Measurements from ENCODE around the gene KRT16. TPM values are rescaled to one million over a fixed set of nuclear protein-coding genes. Genes with fewer than 3 reads are reported as not detected.
"Not testable (repeated sequence)": the region's sequence is repeated elsewhere in the genome, so short reads cannot be mapped to it uniquely, and the experiment has no call there.

Gene KRT16
- total RNA-seq, 4 donors from 2014 or later, result 65.7 to 772 (median 341) TPM

DNA sequence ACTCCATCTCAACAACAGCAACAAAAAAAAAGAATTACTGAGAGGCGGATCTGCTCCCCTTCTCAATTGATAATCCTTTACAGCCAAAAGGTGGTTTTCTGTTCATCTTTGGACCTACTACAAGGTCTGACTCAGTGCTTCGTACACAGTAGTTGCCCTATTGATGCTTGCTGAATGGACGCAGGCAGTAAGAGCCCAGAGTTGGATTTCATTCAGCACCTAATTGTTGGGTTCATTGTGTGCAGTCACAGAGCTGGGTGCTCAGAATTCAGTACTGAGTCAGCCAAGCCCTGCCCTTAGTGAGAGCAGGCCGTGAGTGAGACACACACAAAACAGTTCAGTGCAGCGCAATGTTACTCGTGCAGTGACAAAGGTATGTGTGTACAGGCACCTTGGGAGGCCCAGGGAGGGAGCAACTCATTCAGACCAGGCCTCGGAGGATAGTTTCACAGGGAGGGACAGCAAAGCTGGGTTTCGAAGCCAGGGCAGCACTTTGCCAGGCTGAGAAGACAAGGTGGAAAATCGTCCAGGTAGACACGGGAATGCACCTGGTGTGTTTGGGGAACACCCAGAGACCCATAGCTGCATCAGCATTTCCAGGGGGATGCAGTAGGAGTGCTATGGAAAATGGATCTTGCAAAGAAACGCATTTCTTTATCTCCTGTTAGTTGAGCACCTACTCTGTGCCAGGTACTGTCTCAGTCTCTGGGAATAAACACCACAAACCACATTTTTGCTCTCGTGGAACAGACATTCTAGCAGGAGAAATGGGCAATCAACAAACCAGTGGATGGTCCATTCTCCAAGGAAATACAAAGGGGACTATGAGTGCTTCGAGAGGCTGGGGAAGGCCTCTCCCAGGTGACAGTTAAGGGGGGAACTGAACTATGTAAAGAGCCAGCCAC lies 29.9 kb upstream of the KRT16 start:
- Histone ChIP-seq H3K9me3 (no peaks in the 10 kb centered on the region), H3K4me3 (no peak overlapping the region), H3K4me1 (peaks cover 13% of the 10 kb centered on the region), H3K36me3 (no peaks in the 10 kb centered on the region), H3K27ac (no peak overlapping the region), H3K27me3 (no peaks in the 10 kb centered on the region)
- TF ChIP-seq CTCF (IDR thresholded peaks at IDR 0.05) (no peak), POLR2AphosphoS5 (IDR thresholded peaks at IDR 0.05) (no peak), POLR2A (IDR thresholded peaks at IDR 0.05) (no peak), EP300 (IDR thresholded peaks at IDR 0.05) (no peak)
- 64% methylated on average over 12 of the region's 13 CpGs for WGBS
- no peak for DNase-seq (ENCODE audit: low spot score in 2 of 2)

- peaks cover 19% of the 10 kb centered on the region for H3K4me1 ChIP-seq
- not testable (repeated sequence) for H3K27ac ChIP-seq; H3K9me3 ChIP-seq; H3K4me3 ChIP-seq; H3K27me3 ChIP-seq; H3K36me3 ChIP-seq; DNase-seq (ENCODE audit: low spot score in 2 of 2)
- WGBS, result 94% methylated on average over 5 of the region's 5 CpGs
These were observed 28.0 kb upstream of the KRT16 start for GRCh38 chr17:41640596-41640995.

DNA sequence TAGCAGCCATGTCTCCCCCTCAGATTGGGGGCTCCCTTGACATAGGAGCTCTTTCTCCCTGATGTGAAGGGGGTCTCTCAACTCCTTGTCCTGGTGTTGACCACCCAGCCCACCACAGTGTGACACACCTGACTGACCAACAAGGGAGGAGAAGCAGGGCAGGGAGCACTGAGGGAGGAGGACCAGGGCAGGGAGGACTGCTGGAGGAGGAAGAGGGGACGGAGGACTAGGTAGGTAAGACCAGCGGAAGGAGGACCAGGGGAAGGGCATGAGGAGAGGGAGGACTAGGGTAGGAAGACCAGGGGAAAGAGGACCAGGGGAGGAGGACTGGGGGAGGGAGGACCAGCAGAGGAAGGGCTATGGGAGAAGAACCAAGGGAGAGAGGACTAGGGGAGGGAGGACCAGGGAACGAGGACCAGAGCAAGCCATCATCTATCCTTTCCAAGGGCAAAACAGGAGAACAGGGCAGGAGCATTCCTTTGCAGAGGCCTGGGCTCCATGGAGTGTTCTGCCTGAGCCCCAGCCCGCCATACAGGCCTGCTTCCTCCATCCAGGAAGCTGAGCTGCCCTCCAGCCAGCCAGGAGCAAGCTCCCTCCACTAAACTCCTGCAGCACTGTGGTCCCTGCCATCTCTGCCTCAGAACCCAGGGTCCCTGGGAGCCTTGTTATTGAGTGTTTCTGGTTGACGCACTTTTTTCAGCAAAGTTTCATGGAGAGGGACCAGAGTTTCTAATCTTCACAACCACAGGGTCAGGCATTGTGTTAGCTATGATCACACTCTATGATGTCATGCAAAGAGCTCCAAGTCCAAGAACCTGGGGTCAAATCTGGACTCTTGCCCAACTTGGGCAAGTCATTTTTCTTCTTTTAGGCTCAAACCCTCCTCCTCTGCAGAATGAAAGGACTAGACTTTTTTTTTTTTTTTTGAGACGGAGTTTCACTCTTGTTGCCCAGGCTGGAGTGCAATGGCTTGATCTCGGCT lies 27.2 kb upstream of the KRT16 start:
- Histone ChIP-seq H3K4me3 (no peak overlapping the region), H3K27ac (no peak overlapping the region), H3K4me1 (peaks cover 23% of the 10 kb centered on the region), H3K9me3 (no peaks in the 10 kb centered on the region), H3K36me3 (no peaks in the 10 kb centered on the region), H3K27me3 (no peaks in the 10 kb centered on the region)
- no peak for TF ChIP-seq POLR2A (IDR thresholded peaks at IDR 0.05)
- TF ChIP-seq POLR2AphosphoS5 (IDR thresholded peaks at IDR 0.05), result no peak
- no peak for TF ChIP-seq CTCF (IDR thresholded peaks at IDR 0.05)
- TF ChIP-seq EP300 (IDR thresholded peaks at IDR 0.05), result no peak
- DNase-seq (ENCODE audit: low spot score in 2 of 2), result no peak
- WGBS, result 96% methylated on average over 7 of the region's 7 CpGs

- no peaks in the 10 kb centered on the region for H3K27me3 ChIP-seq
- no peaks in the 10 kb centered on the region for H3K36me3 ChIP-seq
- WGBS, result 81% methylated on average over 6 of the region's 6 CpGs
- H3K4me1 ChIP-seq, result peaks cover 25% of the 10 kb centered on the region
- no peaks in the 10 kb centered on the region for H3K9me3 ChIP-seq
- no peak for DNase-seq (ENCODE audit: low spot score in 2 of 2)
- H3K27ac ChIP-seq, result no peak overlapping the region
- no peak overlapping the region for H3K4me3 ChIP-seq
- TF ChIP-seq EP300 (IDR thresholded peaks at IDR 0.05) (no peak), CTCF (IDR thresholded peaks at IDR 0.05) (no peak), POLR2AphosphoS5 (IDR thresholded peaks at IDR 0.05) (no peak), POLR2A (IDR thresholded peaks at IDR 0.05) (no peak)
These were observed 26.4 kb upstream of the KRT16 start for GRCh38 chr17:41638941-41639340.

DNA sequence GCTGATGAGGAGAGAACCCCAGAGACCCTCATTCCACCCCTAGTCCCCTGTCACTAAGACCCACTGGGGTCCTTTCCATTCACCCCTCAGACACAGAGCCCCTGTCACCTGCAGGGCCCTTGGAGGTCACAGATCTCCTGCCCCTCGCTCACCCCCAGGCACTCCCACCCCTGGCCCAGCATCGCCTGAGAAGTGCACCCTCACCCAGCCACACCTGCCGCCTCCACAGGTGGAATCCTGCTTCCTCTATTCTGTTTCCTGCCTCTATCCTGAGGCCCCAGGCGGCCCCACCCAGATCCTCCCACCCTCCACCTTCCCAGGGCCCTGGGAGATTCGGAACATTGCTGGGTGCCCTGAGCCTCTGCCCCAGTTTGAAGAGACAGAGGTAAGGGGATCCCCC lies 25.6 kb upstream of the KRT16 start:
- 84% methylated on average over 5 of the region's 5 CpGs for WGBS
- Histone ChIP-seq H3K36me3 (no peaks in the 10 kb centered on the region), H3K27ac (no peak overlapping the region), H3K27me3 (no peaks in the 10 kb centered on the region), H3K4me1 (peaks cover 25% of the 10 kb centered on the region), H3K4me3 (no peak overlapping the region), H3K9me3 (no peaks in the 10 kb centered on the region)
- DNase-seq (ENCODE audit: low spot score in 2 of 2), result no peak
- TF ChIP-seq EP300 (IDR thresholded peaks at IDR 0.05), result no peak
- no peak for TF ChIP-seq CTCF (IDR thresholded peaks at IDR 0.05)
- TF ChIP-seq POLR2A (IDR thresholded peaks at IDR 0.05), result no peak
- no peak for TF ChIP-seq POLR2AphosphoS5 (IDR thresholded peaks at IDR 0.05)
